Suppressor macrophage (primary cell): ENCODE results near the gene ZNF565.
"Not testable (repeated sequence)": the region's sequence is repeated elsewhere in the genome, so short reads cannot be mapped to it uniquely, and the experiment has no call there.

ENCODE experiments used
- DNase-seq, 4 experiments: peaks; one replicate each; pipeline ENCODE4 v3.0.0-alpha.2; 2020 to 2022
- total RNA-seq, 17 experiments: gene quantifications; one replicate each; lab custom pipeline; 2026; ENCODE audit warnings: mixed read lengths in 6 of 17, inconsistent platforms in 3 of 17; lab: John Stamatoyannopoulos, UW

Gene ZNF565
- total RNA-seq, result 1.1 to 5.5 (median 2.7) reads per million in 17 experiments

DNA sequence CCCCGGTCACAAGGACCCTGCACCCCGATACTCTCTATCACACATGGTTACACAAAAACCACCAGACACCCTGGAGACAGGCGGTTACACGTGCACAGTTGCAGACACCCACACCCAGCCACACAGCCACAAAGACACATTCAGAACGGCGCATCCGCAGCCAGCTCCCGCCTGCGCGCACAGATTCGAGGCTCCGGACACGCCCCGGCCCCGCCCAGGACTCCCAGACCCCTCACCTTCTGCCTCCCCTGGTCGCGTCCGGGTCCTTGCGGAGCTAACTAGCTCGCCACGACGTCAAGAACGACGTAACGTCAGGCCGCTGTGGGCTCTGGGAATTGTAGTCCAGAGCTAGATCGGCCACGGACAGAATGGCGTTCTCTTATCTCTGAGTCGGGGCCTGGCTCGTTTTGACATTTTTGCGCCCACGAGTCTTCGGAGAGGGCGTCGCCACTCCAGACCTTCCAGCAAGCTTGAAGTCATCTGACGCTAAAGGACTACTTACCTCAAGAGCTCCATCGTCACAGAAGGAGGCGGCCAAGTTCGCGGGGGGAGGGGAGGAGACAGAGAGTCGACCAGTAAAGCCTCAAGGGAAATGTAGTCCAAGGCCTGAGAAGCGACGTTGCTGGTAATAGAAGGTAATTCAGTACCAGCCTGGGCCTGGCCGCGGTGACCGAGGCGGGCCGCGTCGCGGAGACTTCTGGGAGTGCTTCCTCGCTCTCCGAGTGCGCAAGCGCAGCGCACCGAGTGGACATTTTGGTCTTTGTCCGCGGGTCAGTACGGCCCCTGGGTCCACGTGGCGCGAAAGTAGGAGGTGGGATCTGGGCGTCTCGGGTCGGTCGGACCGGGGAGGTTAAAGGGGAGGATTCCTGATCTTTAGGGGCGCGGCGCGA, at the start of gene ZNF565, which contains the start of gene ZNF146:
Gene ZNF565 (minus strand): TSS at position 280 of the 890 bp plus-strand sequence. CDS start 12,680 bp downstream, outside the sequence.
Gene ZNF146 (plus strand): TSS at position 721 of the 890 bp plus-strand sequence. CDS start 21,335 bp downstream, outside the sequence.
- DNase-seq, result peak; percentile 98 to 99 (median 99)

DNA sequence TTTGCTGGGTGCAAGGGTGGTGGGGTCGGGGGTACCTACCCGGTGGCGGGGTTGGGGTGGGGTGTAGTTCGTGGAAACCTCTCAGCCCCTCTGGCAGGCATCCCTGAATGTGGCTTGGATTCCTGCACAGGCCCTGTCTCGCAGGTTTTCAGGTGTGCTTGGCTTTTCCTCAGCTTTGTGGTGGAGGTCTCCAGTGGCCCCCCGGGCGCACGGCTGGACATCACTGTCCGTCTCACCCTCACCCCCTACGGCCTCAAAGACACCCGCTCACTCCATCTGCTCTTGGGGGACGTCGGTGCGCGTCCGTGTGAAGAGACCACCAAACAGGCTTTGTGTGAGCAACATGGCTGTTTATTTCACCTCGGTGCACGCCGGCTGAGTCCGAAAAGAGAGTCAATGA, 44.7 kb upstream of the ZNF565 start:
- no peak for DNase-seq

DNA sequence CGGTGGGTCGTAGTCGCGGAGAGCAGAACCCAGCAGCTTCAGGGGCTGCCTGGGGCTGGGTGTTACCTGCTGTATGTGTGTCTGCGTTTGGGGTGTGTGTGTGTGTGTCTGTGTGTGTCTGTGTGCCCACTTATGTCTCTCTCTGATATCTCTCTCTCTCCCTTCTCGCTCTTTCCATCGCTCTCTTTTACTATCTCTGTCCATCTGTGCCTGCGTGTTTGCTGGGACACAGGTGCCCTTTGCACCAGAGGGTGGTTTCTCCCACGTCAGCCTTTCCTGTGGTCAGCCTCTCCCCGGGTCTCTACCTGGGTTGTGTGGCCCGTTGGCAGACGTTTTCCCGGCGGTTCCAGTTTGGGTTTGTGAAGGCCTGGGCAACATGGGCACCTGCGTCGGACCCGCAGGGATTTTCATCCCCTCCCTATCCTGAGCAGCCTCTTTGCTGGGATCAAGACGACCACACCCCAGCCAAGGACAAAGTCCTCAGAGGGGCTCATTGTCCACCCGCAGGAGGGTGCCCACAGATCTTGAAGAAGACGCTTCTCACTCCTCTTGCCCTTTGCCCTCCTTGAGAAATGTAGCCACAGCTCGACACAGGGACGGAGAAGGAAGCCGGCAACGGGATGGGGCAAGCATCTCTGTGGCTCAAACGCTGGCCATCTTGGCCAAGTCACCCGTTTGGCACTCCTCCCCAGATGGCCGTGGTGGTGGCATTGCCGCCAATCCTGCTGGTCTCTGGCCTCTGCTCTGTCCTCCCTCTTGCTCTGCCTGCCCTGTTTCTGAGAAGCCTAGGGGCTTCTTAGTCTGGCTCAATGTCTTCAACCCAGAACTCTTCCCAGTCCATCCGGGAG, 43.8 kb upstream of the ZNF565 start:
- no peak for DNase-seq

DNA sequence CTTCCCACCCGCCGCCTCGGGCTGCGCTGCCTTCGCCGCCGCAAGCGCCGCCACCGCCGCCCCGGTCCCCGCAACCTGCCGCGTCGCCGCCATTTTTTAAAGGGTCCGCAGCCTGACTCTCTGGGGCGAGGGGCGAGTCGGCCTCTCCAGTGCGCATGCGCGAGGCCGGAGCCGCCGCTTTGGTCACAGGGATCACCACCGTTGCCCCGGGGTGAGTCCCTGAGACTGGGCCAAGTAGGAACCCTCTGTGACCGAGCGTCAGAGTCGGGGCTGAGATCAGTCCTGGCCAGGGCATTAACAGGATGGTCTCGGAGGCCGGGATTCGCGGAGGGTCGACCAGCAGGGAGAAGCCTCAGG, 43.0 kb upstream of the ZNF565 start:
- no peak for DNase-seq

DNA sequence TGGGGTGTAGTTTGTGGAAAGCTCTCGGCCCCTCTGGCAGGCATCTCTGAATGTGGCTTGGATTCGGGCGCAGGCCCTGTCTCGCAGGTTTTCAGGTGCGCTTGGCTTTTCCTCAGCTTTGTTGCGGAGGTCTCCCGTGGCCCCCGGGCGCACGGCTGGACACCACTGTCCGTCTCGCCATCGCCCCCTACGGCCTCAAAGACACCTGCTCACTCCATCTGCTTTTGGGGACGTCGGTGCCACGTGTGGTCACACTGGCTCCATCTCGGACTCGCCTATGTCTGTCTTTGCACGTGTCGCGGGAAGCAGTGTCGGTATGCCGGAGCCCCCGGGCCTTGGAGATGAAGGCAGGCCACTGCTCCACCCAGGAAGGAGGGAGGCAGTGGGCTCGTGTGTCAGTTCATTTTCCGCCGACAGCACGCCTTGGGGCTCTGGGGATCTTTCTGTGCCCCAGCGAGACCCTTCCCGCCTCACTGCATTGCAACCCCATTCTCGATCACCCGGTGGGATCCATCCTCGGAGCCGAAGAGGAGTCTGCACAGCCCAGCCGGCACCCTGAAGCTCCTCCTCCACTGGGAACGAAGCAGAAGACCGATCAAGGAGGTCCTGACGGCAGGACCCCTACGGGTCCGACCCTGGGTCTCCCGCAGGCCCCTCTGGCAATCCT, 42.5 kb upstream of the ZNF565 start:
- DNase-seq, result no peak

DNA sequence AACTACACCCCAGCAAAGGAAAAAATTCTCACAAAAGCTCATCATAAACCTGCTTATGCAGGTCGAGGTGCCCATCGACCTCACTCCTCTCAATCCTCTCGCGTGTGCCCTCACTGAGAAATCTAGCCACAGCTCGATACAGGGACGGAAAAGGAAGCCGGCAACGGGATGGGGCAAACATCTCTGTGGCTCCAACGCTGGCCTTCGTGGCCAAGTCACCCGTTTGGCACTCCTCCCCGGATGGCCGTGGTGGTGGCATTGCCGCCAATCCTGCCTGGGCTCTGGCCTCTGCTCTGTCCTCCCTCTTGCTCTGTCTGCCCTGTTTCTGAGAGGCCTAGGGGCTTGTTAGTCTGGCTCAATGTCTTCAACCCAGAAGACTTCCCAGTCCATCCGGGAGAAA, 41.6 kb upstream of the ZNF565 start:
- DNase-seq, result no peak

DNA sequence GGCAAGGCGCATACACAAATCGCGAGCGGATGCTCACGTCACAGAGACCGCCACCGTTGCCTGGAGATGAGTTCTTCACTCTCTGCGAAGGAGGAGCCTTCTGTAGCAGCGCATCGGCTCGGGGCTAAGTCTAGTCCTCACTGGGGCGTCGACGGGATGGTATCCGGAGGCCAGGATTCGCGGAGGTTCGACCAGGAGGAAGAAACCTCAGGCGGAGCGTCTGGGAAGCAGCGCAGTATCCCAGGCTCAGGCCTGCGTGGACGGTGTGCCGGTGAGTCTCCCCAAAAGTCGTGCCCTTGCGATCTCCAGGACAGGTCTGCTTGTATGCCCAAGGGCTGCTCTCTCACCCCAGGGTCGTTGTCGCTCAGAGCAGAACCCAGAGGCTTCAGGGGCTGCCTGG, 40.9 kb upstream of the ZNF565 start:
- DNase-seq, result no peak

DNA sequence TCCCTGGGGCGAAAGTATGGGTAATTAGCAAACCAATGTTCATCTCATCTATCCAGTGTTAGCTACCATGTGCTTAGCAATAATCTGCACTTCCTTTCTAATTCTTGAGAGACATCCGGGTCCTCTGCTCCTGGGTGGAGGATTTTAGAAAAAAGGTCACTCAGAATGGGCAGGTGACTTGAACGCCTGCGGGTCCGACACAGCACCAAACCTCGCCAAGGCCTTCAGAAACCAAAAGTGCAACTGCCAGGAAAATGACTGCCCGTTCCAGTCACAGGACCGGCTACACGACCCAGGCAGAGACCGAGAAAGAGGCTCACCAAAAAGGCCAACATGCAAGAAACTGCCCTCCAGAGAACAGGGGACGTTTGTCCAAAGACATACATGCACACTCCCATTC, 40.4 kb upstream of the ZNF565 start:
- no peak for DNase-seq

DNA sequence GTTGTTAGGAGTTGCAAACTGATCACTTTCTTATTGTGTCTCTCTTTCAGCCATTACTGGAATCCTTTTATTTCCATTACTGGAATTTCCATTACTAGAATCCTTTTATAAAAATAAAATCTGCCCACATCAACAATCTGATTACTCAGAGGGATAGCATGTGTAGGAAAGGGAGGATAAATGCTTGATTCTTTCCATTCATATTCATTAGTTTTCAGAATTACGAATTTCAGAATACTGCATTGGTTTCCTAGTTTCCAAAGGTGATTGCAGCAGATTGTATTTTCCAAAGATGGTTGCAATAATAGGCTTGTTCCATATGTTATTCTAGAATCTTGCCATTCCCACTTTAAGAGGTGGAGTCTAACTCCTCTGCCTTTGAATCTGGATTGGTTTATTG, 37.6 kb upstream of the ZNF565 start:
- DNase-seq, result no peak

DNA sequence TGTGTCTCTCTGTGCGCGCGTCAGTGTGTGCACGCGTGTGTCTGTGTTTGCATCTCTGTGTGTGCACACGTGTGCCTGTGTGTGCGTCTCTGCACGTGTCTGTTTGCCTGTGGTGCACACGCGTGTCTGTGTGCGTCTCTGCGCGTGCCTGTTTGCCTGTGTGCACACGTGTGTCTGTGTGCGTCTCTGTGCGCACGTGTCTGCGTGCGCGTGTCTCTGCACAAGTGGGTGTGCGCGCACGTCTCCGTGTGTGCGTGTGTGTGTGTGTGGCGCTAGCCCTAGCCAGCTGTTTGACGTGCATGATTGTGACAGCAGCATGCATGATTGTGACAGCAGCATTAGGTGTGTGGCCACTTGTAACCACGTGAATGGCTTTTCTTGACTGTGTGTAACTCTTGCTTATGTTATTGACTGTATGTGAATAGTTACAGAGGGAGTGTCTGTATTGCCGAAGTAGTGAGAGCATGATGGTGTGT, 31.6 kb upstream of the ZNF565 start:
- DNase-seq, result no peak

DNA sequence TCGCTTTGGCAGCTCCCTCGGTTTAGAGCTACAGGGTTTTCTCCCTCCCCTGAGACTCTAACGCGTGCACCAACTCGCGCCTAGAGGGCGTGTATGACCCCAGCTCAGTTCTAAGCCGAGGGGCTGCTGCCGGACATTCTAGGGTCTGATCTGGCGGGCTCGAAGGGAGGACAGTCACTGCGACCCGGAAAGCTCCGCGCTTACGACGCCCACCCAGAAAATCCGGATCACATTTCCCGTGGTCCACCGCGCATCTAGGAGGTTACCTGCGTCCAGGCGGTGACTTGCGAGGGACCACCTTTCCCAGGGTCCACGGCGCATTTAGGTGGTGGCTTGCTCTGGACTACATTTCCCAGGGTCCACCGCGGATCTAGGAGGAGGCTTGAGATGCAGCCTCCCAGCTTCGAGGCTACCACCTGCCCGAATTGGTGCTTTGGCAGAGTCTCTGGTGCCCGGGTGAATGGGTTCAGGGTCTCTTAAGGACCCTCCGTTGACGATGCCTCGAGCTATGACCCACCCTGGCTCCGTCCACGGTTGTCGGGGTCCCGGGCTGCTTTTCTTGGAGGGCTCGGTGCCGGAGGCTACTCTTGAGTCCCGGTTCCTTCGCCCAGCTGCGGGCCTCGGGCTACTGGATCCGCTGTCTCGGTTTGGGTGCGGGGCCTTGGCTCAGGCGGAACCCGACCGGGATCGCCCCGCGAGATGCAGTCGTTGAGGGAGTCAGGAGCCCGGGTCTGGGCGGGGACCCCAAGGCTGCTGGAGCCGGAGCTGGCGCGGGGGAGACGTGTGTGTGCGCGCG, 30.9 kb upstream of the ZNF565 start:
- no peak for DNase-seq

DNA sequence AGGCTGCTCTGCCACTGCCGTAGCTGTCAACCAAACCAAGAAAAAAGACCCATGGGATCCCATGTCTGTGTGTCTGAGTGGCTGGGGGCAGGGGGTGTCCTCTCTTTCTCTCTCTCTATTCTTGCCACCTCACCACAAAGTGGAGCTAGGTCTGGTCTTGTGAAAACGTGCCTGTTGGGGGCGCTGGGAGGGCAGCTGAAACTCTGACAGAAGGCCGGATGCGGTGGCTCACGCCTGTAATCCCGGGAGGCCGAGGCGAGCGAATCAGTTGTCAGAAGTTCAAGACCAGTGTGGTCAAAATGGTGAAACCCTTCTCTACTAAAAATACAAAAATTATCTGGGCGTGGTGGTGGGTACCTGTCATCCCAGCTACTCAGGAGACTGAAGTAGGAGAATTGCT, 29.6 kb upstream of the ZNF565 start:
- no peak for DNase-seq

DNA sequence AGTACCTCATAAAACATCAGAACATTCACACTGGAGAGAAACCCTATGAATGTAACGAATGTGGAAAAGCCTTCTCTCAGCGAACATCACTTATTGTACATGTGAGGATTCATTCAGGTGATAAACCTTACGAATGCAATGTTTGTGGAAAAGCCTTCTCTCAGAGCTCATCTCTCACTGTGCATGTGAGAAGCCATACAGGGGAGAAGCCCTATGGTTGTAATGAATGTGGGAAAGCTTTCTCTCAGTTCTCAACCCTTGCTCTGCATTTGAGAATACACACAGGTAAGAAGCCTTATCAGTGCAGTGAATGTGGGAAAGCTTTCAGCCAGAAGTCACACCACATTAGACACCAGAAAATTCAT, 22.5 kb upstream of the ZNF565 start:
- DNase-seq, result no peak

DNA sequence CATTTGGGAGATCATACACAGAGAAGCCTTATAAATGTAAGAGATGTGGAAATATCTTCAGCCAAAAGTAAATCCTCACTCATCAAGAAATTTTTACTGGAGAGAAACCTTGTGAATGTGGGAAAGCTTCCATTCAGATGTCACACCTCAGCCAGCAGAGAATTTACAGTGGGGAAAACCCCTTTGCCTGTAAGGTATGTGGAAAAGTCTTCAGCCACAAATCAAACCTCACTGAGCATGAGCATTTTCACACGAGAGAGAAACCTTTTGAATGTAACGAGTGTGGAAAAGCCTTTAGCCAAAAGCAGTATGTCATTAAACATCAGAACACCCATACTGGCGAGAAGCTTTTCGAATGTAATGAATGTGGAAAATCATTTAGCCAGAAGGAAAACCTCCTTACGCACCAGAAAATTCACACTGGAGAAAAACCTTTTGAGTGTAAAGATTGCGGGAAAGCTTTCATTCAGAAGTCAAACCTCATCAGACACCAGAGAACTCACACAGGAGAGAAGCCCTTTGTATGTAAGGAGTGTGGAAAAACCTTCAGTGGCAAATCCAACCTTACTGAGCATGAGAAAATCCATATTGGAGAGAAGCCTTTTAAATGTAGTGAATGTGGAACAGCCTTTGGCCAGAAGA, 22.0 kb upstream of the ZNF565 start:
- DNase-seq, result no peak

DNA sequence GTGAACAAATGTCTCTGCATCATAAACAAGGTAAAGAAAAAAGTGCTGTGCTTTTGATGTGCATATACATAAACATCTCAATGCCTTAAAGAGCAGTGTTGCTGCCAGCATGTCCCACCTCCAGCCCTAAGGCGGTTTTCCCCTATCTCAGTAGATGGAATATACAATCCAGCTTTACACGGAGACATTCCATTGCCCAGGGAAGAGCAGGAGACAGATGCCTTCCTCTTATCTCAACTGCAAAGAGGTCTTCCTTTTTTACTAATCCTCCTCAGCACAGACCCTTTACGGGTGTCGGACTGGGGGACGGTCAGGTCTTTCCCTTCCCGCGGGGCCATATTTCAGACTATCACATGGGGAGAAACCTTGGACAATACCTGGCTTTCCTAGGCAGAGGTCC, 19.2 kb upstream of the ZNF565 start:
- not testable (repeated sequence) for DNase-seq

DNA sequence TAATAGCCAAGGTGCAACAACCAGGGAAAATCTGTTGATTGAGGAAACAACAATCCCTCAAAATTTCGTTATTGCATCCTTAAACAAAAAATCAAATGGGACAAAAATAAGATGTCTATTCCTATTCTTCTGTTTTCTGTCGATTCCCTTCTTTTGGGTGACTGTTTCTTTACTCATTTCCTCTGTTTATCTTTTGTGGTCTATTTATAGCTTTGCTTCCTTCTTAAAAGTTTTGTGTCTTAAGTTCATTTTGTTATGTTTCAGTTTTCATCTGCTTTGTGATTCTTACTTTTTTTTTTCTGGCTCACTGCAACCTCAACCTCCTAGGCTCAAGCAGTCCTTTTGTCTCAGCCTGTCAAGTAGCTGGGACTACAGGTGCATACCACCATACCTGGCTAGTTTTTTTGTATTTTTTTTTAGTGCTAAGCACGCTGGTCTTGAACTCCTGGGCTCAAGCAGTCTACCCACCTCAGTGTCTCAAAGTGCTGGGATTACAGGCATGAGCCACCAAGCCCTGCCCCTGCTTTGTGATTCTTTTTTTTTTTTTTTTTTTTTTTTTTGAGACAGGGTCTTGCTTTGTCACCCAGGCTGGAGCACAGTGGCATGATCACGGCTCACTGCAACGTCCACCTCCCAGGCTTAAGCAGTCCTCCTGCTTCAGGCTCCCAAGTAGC, 10.9 kb upstream of the ZNF565 start:
- DNase-seq, result no peak

DNA sequence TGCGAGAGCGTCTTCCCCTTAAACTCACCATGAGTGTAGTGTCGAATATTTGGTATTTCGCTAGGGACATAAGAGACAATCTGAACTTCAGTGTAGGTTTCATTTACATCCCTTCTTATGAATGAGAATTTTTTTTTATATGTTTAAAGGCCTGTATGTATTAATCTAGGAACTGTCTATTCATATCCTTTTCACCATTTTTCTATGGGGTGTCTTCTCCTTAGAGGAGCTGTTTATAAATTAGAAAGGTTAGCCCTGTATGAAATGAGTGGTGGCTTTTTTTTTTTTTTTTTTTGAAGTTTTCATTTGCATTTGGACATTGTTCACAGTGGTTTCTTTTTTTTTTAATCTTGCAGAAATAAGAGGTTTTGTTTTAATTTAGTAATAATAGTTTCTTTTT, 8.0 kb upstream of the ZNF565 start:
- no peak for DNase-seq

DNA sequence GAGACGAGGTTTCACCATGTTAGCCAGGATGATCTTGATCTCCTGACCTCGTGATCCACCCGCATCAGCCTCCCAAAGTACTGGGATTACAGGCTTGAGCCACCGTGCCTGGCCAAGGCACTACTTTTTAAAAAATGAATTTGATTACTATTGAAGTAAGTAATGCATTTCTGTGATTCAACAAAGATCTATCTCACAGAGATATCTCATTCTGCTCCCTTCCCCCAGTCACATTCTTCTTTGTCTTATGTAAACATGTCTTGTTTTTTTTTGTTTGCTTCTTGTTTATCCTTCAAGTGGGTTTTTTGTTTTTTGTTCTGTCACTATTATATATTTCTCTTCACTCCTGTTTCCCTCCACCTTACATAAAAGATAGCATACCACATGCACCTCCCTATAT, 7.0 kb upstream of the ZNF565 start:
- DNase-seq, result no peak

DNA sequence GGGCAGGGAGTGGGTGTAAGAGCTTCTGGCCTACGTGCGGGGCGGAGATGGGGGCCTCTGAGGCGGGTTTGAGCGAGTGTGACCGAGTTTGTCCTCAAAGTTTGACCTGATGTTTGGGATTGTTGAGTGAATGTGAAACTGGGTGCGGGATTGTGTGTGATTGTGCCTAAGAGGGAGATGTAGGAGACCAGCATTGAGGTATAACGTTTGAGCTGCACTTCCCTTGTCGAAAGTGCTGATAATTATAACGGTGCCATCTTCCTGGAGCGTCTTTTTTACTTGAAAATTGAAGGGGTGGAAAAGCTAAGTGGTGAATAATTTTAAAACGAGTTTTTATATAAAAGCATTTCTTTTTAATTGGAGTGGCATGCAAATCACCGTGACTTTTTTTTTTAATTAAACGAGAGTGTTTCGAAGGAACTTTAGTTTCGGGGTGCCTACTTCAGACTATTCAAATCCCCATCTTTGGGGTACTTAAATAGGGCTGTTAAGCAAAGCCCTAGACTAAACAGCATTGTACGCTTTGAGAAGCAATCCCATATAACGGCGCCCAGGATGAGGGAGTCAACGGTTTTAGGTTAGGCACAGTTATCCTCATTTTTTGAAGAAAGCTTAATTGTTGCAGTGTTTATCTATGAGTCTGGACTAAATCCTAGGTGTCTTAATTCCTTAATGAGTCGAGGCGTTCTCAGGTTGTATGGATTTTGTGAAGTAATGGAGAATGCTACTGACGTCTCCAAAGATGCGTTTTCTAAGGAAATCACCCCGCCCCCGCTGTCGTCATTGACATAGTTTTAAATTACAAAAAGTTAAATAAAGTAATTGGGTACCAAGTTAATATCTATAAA, 1.0 kb upstream of the ZNF565 start:
- DNase-seq, result peak; percentile 19 to 23 (median 20)

DNA sequence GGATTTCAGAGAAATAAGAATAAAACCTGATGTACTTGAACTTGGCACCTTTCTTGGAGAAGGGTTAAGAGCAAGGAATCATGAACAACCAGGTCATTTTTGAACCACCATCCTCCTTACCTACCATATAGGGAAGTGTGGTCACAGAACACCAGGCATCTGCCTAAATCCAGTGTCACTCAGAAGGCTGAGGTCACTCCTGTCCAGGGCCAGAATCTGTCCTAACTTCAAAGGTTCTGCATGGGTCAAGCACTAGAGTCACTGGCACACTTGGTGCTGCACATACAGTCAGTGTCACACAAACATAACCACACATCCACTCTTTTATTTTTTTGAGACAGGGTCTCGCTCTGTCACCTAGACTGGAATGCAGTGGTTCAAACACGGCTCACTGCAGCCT, 1.6 kb downstream of the ZNF565 start:
- DNase-seq, result no peak
